ENCODE data around the gene PDIK1L.

PDIK1L gene

GRCh38 chr1:26124418-26125331 is 13.1 kb downstream of the PDIK1L start:
- DNase-seq = no peak

- DNase-seq = no peak
Measured at GRCh38 chr1:26125382-26125781, 13.8 kb downstream of the PDIK1L start.

DNA sequence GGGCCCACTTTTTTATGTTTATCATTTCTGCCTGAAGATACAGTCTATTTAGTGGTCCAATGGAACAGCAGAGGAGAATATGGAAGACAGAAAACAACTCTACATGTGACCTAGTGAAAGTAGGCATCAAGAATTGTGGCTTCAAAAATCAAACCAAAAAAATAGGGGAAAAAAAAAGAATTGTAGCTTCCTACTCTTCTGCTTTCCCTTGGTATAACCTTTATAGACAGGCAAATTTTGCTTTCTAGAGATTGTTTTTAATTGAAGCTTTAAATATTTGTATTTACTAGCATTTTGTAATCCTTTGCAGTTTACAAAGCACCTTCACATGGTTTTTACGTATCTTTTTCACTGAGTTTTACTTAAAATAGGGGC is 14.3 kb downstream of the PDIK1L start:
- DNase-seq = no peak

DNA sequence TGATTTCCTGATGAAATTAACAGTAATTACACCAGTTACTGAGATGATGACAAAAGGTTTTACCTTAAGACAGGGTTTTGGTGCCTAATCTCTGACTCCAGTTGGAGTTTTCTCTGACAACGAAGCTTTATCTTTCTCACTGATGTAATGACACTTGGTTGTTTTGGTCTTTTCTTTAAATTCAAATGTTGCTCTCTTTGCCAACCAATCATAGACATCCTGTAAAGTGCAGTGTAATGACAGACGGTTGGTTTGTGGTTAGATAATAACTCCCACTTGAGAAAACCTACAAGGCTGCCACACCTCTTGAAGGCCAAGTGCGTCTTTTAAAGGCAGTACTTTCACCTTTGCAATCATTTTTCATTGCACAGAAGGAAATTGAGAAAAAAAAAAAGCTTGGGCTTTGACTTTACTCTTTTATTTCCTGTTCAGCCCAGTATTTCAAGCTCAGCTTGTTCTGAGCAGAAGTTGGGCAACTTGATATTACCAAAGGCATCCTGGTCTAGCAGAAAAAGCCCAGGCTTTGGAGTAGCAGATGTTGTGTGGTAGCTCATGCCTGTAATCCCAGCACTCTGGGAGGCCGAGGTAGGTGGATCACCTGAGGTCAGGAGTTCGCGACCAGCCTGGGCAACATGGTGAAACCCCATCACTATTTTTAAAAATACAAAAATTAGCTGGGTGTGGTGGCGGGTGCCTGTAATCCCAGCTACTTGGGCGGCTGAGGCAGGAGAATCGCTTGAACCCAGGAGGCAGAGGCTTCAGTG is 14.9 kb downstream of the PDIK1L start:
- peak in 1 of 2 experiments; percentile 50 for DNase-seq

GRCh38 chr1:26127235-26128163 is 15.9 kb downstream of the PDIK1L start:
- peak in 1 of 2 experiments; percentile 14 for DNase-seq

DNA sequence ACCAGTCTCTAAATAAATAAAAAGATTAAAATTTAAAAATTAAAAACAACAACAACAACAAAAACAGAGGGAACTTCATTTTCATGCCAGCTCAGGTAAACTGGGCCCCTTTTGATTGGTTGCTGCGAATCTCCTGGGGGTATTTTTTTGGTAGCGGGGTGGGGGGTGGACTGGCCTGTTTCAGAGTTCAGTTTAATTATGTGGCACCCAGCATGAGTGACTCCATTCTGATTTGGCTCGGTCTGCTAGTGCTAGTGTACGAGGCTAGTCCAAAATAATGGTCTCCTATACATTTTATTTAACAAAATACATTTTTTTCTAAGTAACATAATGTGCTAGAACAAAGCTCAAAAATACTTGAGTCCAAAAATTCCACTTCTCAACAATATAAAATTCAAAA is 18.2 kb downstream of the PDIK1L start:
- no peak for DNase-seq

DNA sequence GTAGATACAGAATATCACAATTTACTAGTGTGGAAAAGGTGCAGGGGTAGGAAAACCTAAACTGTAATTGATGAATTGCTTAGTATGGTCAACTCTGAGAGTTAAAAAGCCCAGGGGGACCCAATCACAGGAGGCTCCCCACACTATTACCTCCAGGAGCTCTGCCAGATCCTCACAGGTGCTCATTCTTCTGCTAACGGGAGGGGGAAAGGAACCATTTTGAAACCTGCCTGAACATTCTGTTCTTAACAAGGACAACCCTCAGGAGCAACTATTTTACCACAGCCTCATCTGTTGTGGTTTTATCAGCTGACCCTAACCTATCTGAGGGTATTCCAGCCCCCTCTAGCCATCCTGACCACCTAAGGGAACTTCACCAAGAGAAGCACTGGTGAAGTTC is 19.1 kb downstream of the PDIK1L start:
- DNase-seq = no peak

- no peak for DNase-seq
Measured at GRCh38 chr1:26132128-26132833, 20.7 kb downstream of the PDIK1L start.

GRCh38 chr1:26132834-26133167 is 21.2 kb downstream of the PDIK1L start:
- DNase-seq = no peak

GRCh38 chr1:26134466-26134865 is 22.8 kb downstream of the PDIK1L start:
- no peak for DNase-seq

GRCh38 chr1:26138974-26139558 is 27.4 kb downstream of the PDIK1L start:
- no peak for DNase-seq

DNA sequence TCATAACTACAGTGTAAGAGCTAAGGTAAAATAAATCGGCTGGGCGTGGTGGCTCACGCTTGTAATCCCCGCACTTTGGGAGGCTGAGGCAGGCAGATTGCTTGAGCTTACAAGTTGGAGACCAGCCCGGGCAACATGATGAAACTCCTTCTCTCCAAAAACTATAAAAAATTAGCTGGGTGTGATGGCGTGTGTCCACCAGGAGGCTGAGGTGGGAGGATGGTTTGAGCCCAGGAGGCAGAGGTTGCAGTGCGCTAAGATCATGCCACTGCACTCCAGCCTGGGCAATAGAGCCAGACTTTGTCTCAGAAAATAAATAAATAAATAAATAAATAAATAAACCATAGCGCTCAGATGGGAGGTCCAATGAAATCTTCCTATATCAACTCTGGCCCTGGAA is 30.5 kb downstream of the PDIK1L start:
- DNase-seq = no peak

GRCh38 chr1:26145041-26145959 is 33.7 kb downstream of the PDIK1L start:
- peak; percentile 61 to 69 for DNase-seq

GRCh38 chr1:26145960-26146294 is 34.3 kb downstream of the PDIK1L start:
- DNase-seq = no peak

GRCh38 chr1:26148887-26149286 is 37.3 kb downstream of the PDIK1L start:
- DNase-seq = no peak

DNA sequence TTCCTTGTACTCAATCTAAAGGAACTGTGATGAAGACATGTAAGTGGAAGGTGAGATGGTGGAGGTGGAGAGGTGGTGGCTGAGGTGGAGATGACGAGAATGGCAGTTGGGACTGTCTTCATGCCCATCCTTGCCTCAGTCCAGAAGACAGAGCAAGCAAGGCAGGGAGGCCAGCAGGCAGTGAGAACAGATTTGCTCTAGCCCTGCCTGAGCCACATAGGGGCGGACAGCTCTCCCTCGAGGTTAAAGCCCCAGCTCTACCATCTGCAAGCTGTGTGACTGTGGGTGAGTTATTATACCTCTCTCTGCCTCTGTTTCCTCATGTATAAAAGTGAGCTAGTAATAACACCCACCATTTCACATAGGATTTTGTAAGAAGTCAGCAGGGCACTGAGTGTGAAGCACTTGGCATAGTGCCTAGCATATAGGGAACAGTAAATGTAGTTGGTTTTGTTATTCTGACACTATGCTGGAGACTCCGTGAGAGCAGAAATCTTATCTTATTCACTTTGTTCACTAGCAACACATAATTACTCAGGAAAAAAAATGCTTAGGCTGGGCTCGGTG is 42.4 kb downstream of the PDIK1L start:
- no peak for DNase-seq

- DNase-seq = no peak
Measured at GRCh38 chr1:26154750-26155149, 43.1 kb downstream of the PDIK1L start.

DNA sequence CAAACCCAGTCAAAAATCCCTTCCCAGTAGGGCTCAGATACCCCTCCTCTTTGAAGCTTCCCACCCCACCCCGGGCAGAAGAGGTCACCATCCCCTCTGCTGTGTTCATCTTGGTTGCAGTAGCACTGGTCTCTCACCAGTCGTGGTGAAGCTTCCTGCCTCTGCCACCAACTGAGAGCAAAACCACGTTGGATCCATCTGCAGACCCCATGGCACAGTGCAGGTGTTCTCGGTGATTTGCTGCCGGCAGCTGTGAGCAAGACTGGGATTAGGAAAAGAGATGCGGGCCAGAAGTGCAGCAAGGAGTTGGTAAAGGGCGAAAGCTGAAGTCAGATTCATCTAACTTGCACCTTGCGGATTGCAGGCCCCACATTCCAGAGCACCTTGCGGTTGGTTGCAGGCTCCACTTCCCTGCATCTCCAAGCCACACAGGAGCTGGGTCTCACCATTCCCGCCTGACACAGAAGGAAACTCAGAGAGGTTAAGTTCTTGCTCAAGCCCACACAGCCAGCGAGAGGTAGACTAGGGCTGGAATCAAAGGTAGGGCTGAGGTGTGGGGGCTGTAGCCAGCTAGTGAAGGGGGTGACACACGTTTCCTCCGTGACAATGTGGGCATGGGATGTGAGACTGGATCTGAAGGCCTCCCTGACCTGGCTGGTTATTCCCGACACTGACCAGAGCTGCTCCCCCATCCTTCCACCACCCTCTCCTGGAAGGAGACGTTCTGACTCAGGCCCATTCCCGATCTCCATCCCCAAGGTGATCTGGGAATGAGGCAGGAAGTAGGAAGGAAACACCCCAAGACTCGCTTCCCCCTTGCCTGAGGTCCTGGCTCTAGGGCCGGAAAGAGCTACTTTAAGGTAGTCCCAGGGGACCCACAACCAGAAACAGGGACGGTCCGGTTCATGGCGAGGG is 44.0 kb downstream of the PDIK1L start:
- no peak for DNase-seq

- DNase-seq = no peak
Measured at GRCh38 chr1:26156285-26157038, 44.8 kb downstream of the PDIK1L start.

Measured in stimulated activated CD4-positive, alpha-beta T cell treated with anti-CD3 and anti-CD28 coated beads, Interleukin-4, amount 100 ng/mL, for 4 hours (primary cell).